Smooth muscle cell of the brain vasculature (primary cell): ENCODE results near the gene CADPS2.

Source experiments
- DNase-seq: peaks from one replicate; pipeline ENCODE4 v3.0.0-alpha.2; 2012; ENCODE audit warnings: low read depth, low spot score

CADPS2 gene

GRCh38 chr7:122886357-122887081 lies at the start of gene CADPS2:
Gene CADPS2 (minus strand): TSS chr7:122886460. CDS start chr7:122886337, 123 bp downstream.
- peak; percentile 69 for DNase-seq

DNA sequence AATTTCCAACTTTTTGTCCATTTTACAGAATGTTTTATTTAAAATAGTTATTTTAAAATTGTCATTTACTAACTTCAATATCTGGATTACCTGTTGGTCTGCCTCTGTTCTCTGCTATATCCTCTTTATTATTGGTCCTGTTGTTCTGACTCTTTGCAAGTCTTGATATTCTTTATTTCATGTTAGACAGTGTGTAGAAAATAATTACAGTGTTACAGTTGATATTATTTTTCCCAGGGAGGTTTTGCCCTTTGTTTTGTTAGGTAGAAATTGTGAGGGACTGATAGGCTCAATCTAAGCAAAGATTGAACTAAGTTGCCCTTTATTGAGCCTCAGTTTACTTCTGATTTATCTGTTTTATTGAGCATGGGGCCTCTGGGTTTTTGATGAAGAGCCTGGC lies 49.4 kb upstream of the CADPS2 start:
- no peak for DNase-seq

- DNase-seq, result no peak
Measured at GRCh38 chr7:122919643-122920181, 33.5 kb upstream of the CADPS2 start.

DNA sequence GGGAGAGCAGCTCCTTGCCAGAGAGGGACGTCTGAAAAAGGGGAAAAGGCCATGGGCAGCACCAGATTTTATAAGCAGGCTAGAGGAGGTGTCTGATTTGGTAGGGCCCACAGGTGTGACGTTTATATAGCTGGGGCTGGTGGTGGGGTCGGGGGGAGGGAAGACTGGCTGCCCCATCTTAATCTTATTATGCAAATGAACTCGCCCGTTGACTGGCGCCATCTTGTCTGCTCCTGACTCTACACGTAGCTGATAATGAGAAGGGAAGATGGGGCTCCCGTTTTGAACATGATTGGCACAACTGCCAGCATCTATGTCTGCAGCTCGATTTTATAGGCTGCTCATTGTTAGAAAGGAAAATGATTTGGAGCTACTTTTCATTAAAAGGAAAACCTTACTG lies 28.6 kb upstream of the CADPS2 start:
- DNase-seq, result no peak

- DNase-seq, result no peak
Measured at GRCh38 chr7:122913608-122914007, 27.3 kb upstream of the CADPS2 start.

DNA sequence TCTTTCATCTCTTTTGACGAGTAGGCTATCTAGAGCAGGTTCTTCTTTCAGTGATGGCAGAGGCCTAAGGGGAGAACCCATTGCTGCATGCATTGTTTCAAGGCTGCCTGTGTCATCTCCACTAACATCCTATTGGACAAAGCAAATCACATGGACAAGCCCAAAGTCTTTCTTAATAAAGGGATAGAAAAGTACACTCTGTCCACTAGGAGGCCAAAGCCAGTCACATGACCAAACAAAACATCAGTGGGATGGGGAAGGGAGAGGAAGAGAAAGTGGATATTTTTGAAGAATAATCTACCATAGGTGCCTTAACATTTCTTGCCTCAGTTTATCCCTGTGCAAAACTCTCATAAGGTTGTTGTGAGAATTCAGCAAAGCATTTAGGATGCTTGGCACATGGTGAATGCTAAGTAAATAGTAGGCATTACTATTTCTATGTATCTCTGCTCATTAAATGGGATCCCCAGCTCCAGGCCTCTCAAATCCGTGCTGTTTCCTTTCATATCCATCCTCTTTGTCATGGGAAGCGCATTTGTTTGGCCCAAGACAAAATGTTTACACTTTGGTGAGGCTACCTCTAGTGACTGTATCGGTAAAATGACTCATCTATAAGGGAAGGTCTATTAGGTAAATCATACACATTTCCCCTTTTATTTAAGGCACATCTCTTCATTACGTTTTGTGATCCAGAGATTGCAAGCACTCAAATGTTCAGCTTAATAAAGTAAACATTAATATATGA lies 16.7 kb upstream of the CADPS2 start:
- no peak for DNase-seq

- DNase-seq, result no peak
Measured at GRCh38 chr7:122901250-122901649, 15.0 kb upstream of the CADPS2 start.

- no peak for DNase-seq
Measured at GRCh38 chr7:122896509-122896908, 10.2 kb upstream of the CADPS2 start.

DNA sequence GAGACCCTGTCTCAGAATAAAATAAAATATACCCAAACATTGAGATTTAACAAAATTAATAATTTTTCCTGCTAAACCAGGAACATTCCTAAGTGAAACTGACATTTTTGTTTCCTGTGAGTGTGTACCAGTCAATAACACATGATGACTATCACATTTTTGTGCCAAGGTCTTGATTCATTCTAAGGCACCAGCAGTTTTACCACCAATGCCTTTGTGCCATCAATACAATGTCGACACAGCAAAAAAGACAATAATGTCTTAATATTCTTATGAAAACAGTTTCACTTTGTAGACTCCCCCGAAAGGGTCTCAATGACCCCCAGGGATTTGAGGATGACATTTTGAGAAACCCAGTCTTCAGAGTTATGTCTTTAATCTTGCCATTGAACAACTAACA lies 7.2 kb upstream of the CADPS2 start:
- DNase-seq, result no peak

GRCh38 chr7:122889116-122889515 lies 2.9 kb upstream of the CADPS2 start:
- DNase-seq, result no peak

DNA sequence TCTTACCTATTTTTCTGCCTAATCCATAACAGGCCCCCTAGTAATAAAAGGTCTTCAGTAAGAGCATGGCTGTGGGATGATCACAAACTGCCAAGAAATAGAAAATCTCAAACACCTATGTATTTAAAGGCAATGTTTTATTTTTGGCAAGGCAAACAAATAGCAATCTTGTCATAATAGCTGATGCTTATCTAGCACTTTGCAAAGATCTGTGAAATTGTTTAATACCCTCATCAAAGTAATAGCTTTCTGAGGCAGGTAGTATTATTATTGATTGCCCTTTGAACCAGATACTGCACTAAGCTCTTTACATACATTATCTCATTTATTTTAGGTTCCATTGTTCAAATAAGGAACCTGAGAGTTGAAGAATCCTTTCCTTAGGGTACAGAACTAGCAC lies 1.6 kb upstream of the CADPS2 start:
- no peak for DNase-seq

GRCh38 chr7:122887198-122887597 lies 938 bp upstream of the CADPS2 start:
- DNase-seq, result peak; percentile 7

DNA sequence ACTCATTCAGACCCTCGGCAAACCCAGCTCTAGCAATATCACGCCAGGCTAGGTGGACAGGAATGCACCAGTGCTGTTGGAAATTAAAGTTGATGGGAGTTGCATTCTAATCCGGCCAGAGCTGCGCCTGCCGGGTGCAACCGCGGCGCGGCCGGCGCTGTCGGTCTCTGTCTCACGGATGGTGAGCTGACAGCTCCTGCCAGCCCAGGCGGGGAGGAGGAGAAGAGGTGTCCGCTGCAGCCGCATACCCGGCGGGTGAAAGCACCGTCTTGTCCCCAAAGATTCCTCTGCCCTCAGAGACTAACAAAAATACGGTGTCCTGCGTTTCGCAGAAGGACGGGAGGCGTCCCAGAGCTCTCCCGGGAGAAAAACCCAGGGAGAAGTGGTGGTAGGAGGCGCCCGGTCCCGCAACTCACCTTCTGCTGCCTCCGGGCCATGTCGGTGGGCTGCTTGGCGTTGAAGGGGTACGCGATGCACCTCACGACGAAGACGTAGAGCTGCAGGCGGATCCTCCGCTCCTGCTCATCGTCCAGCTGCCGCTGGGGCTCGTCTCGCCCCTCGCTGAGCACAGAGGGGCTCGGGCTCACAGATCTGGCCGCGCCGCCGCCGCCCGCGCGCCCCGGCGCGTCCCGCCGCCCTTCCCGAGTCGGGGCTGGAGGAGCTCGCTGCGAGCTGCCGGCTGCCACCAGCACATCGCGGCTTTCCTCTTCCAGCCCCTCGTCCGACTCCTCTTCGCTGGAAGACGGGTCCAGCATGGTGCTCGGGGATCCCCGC lies 490 bp downstream of the CADPS2 start:
- peak; percentile 17 for DNase-seq

GRCh38 chr7:122884186-122884585 lies 2.1 kb downstream of the CADPS2 start:
- no peak for DNase-seq

DNA sequence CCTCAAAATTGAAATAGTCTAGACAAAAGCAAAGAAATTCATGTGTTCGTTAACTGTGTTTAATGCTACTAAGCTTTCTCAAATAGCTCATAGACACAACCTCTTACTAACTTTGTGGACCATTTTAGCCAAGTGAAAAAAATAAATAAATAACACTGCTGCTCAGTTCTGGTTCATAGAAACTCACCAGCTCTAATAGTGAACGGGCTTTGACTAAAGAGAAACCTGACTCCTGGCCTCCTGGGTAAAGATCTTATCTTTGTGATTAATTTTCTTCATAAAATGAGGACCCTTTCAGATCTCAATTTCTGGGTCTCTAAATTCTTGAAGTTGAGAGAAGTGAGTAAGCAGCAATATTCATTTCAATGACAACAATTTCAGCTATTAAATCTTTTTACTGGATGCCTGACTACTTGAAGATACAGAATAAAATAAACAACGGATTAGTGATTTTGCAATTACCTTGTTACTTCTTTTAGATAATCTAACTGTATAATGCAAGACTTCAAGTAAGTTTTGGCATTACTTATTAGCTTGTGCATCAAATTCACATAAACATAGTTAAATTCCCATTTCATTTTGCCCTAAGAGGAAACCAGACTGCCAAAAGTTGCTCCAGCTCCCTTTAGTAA lies 3.1 kb downstream of the CADPS2 start:
- DNase-seq, result no peak

DNA sequence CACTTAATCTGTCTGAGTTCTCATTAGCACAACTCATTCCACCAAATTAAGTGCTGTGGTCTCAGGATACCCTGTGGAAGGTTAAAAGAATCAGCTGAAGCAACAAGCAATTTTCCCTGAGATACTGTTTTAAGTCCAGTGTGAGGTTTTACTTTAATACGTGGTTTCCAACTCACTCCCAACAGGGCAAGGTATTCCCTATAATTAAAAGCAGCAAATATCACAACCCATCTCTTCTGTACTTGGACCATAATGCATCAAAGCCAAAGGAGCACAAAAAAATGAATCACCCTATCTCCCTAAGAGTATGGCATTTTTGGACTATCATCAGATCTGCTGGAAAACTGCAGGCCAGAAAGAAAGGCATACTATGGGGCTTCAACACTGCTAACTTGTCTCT lies 4.9 kb downstream of the CADPS2 start:
- no peak for DNase-seq

GRCh38 chr7:122869260-122869659 lies 17.0 kb downstream of the CADPS2 start:
- DNase-seq, result no peak

- DNase-seq, result no peak
Measured at GRCh38 chr7:122867471-122867980, 18.7 kb downstream of the CADPS2 start.

- DNase-seq, result no peak
Measured at GRCh38 chr7:122864838-122865237, 21.4 kb downstream of the CADPS2 start.

- no peak for DNase-seq
Measured at GRCh38 chr7:122864016-122864415, 22.2 kb downstream of the CADPS2 start.

- DNase-seq, result no peak
Measured at GRCh38 chr7:122858320-122858719, 27.9 kb downstream of the CADPS2 start.
